IMR-90 (cell line): Measurements from ENCODE around the gene OTOG.

ENCODE experiments used
- CTCF ChIP-seq: conservative IDR thresholded peaks from 2 replicates; pipeline ENCODE4 v1.5.1; 2012; ENCODE audit warnings: mild to moderate bottlenecking, low read depth, low read length, improper control_type of control experiment
- RCOR1 ChIP-seq: IDR thresholded peaks from 2 replicates; pipeline ENCODE4 v1.6.1; 2012; ENCODE audit warnings: mild to moderate bottlenecking, low read length, improper control_type of control experiment; ENCODE audit not compliant: insufficient replicate concordance
- RFX5 ChIP-seq: IDR thresholded peaks from 2 replicates; pipeline ENCODE4 v1.8.0; 2012; ENCODE audit warnings: low read depth, mild to moderate bottlenecking, low read length, moderate library complexity
- SMC3 ChIP-seq: fragments of 150-350 bp; IDR thresholded peaks from 2 replicates; pipeline ENCODE4 v1.6.1; 2016; ENCODE audit warnings: low read depth, mild to moderate bottlenecking, antibody characterized with exemption, low read length, moderate library complexity

- TF ChIP-seq CTCF: no peak
- TF ChIP-seq RFX5: no peak
- TF ChIP-seq SMC3: no peak
- TF ChIP-seq RCOR1: no peak
Measured at GRCh38 chr11:17575431-17576425, 28.7 kb downstream of the OTOG start.
